Stimulated activated CD4-positive, alpha-beta T cell treated with anti-CD3 and anti-CD28 coated beads, Interleukin-2, amount 100 ng/mL, for 24 hours (primary cell): ENCODE results near the gene DEDD2.

Experiments
- DNase-seq, 2 donors: peaks; one replicate each; pipeline ENCODE4 v3.0.0-alpha.2; 2020

DEDD2 gene

DNA sequence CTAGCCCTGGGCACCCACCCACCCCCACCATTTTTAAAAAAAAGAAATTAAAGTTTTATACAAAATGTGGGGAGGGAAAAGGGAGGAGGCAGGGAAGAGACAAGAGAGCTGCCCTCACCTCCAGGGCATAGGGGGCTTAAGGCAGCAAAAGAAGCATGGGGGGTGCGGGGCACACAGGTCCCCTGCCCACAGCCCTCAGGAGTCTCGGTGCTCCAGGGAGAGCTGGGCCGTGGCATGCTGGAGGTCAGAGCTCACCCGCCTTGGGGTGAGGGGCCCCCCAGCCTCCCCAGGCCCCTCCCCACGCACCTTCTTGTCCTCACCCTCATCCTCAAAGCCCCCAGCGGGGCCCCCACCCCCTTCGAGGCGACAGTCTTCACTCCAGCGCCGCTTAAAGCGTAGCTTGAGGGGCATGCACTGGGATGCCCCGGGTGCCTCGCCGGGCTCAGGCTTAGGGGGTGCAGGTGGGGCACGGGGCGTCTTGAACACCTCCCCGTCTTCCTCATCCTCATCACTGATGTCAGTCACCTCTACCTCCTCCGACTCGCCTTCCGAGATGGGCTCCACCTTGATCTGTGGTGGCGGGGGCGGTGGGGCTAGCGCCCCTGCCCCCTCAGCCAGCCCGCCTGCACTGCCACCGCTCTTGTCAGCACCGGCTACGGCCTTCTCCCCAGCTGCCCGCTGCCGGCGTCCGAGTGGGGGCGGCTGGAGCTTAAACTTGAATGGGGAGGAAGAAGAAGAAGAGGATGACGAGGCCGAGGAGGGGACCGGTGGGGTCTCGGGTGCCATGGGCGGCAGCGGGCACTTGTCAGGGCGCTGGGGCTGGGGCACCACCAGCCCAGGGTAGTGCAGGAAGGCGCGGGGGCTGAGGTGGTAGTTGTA, 31.0 kb upstream of the DEDD2 start:
- DNase-seq: no peak

DNA sequence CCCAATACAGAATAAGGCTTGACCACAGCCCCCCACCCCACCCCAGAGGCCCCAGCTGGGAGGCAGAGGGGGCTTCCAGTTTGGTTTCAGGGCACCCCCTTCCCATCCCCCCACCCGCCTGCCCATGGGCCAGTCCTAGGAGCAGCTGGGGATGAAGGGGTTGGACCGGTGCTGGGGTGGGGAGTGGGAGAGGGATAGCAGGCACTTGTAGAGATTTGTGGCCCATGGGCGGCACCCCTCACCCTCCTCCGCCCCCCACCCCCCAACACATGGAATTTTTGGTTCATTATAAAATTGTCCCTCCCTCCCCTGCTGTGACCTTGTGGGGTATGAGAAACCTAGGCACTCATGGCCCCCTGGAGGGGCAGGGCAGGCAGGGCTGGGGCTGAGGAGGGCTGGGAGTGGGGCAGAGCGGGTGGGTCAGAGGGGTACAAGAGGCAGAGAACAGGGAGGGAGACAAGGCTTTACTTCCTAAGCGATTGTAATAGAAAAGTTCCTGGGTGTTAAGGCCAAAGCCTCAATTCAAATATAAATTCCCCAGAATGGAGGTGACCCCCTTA, 30.2 kb upstream of the DEDD2 start:
- no peak for DNase-seq

DNA sequence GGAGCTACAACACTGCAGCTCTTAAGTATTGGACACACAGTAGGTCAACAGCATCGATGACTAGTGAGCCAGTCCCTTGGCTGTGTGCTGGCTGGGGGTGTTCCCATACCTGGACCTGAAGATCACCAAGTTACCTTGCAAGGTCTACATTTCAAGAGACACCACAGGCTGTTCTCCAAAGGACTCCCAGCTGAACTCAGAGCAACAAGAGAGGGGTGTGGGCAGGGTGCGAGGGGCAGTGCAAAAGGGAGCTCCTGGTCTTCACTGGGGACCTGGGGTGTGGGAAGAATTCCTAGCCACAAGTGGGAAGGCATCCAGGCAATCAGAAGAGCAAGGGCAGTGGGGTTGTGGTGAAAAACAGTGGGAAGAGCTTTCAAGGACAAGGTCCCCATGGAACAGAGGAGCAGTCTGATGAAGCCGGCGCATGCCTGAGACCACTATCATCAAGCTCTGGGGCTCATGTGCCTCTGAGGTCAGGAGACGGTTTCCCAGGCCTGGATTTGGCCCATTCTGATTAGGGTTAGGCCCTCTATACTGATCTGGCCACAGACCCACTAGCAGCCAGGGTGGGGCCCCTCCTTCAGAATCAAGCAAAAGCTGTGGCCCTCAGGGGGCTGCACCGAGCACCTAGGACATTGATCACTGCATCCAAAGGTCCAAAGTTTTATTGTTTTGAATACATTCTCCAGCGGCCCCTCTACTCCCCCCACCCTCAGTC, 29.6 kb upstream of the DEDD2 start:
- no peak for DNase-seq

DNA sequence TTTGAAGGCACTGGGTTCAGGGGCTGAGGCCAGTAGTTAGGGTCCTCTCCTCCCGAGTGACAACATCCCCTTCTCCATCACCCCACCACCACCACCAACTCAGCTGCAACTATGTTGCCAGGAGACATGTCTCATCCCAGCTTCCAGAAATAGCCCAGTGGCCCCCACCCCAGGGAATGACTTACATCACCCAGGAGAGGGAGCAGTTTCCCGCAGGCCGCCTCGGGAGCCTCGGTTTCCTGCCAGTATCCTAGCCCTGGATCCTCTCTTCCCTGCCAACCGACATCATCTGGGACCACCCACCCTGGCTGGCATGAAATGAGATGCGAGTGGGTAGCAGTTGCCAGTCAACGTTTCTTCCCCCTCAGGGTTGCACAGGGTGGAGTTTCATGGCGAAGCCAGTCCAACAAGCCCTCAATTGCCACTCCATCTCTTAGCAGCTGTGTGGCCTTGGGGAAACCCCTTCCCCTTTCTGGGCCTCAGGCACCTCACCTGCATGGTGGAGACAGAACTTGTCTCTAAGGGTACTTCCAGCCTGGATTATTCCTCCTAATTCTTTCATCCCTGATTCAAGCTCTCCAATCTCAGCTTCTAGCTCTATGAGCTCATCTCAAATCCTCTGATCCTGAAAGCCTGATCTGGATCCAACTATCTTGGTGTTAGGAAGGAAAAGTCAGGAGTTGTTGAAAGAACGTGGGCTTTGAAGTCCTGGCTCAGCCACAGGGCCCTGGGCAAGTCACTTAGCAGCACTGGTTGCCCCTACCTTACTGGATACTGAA, 28.9 kb upstream of the DEDD2 start:
- DNase-seq: no peak

DNA sequence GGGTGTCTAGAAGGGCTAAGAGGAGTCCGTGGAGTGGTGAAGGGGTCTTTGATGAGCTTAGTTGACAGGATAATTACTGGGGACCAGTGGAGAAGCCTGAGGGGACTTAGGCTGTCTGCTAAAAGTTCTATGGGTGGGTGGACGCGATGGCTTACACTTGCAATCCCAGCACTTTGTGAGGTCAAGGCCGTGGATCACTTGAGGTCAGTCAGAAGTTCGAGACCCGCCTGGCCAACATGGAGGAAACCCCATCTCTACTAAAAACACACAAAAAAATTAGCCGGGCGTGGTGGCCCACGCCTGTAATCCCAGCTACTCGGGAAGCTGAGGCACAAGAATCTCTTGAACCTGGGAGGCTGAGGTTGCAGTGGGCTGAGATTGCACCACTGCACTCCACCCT, 27.8 kb upstream of the DEDD2 start:
- no peak for DNase-seq

DNA sequence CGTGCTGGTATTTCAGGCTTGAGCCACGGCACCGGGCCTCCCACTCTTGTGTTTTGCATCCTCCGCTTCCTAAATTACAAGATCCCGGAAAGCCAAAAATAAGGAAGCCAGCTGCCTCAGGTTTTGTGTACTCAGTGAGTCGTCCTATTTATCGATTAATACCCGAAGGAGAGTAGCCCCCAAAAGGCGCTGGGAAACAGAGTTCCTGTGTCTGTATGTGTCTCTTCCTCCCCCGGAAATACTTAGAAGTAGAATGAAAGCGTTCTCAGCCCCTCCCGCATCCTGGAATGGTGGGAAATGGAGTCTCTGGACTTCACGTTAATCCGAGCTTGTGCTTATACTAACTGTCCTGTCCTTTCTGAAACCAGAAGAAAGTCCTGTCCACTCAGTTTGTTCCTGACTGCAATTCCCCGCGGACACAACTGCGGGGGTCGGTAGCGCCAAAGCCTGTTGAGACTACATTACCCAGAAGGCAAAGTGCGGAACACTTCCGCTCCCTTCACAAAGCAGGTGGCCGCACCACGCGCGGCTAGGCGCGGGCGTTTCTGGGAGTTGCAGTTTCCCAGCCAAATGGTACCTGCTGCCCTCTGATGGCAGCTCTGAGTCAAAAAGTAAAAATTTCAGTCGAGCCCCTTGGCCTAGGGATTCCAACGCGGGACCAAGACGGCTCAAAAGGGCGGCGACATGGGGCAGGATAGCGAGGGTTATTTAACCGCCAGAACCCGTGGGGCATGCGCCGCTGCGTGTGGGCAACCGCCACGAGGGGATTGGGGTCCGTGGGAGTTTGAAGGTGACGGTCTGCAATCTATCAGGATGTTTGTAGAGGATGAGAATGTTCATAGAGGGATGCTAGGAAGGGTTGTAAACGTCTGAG, 27.1 kb upstream of the DEDD2 start:
- DNase-seq: peak; percentile 91

DNA sequence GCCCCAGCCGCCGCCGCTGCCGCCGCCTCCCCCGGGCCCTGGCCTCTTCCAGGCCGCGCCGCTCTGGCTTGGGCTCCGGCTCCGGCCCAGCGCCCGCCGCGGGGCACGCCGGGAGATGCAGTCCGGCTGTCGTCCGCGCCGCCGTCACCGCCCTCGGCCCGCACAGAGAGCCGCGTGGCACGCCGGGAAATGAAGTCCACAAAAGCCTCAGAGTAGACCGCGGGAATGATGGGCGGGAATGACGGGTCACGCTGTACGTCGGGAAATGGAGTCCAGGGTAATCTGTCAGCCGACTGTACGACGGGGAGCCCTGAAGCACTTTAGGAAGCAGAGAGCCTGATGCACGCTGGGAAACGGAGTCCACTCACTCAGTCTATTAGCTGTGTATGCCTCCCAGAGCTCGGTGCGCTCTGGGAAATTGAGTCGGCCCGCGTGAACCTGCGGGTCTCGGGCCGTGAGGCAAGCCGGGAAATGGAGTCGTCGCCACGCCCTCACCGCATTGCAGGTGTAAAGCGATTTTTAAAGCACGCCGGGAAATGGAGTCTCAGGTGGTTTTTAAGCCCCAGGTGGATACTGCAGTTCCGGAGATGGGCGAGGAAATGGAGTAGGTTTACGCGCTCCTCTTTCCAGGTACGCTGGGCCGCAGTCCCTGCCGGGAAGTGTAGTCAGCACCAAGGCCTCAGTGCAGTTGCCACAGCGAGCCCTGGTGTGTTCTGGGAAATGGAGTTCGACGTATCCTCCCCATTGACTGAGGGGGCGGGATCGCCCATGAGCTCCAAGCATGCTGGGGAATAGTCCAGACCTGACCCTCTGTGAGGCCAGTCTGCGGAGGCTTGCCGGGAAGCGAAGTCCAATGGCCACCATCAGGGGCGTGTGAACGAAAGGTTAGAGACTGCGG, 25.3 kb upstream of the DEDD2 start, which contains the start of gene GSK3A:
TSS of gene GSK3A (minus strand) at position 91 of the 898 bp plus-strand sequence. CDS start 137 bp downstream, outside the sequence.
- peak; percentile 95 to 96 for DNase-seq

DNA sequence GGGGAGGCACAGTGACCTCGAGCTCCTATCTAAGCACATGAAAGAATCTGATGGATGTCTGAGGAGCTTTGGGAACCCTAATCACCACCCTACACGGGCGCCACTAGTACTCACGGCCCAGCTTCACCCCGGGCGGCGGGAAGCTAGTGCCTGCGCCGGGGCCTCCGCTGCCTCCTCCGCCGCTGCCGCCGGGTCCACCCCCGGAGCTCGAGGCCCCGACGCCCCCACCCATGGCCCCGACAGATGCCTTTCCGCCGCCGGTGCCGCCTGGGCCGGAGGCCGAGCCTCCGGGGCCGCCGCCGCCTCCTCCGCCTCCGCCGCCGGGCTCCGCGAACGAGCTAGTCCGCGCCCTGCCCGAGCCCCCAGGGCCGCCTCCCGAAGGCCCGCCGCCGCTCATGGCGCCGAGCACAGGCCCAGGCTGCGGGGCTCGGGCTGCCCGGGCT, 24.6 kb upstream of the DEDD2 start:
- peak; percentile 43 to 49 for DNase-seq

DNA sequence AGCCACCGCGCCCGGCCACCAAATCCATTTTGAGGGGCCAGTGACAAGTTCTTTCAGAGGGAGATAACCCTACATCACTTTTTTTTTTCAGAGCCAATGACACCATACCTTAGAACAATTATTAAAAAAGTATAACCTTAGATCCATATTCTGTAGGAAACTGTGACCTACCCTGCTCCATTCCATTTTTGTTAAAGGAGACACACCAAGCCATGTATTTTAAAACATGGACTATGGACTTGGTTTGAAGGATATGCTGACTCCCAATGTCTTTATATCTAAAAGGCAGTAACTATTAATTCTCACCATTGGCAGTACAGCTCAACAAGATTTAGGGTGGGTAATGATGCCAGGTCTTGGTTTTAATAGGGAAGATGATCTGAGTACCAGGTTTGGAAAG, 23.8 kb upstream of the DEDD2 start:
- DNase-seq: no peak

DNA sequence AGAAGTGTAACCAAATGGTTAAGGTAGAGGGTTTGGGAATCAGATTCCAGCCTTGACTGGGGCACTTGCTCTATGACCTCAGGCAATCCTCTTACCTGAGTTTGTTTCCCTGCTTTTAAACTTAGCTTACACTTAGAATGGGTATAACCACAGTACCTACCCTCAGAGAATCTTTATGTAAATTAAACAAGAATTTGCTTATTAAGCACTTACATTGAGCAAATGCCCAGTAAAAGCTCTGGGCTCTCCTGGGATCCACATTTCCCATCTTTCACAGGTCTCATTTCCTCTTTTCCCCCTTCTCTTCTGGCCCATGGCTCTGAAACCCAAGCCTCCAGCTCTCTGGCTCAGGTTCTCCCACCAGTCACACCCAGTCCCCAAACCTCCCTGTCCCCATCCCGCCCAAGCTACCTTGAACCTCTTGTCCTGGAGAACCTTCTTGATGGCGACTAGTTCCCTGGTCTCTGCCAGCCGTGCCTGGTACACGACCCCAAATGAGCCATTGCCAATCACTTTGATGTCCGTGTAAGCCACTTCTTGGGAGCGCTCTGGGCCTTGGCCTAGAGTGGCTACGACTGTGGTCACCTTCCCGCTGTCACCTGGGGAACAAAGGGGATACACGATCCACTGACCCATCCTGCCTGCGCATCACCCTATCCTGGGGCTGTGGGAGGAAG, 22.2 kb upstream of the DEDD2 start:
- DNase-seq: no peak

DNA sequence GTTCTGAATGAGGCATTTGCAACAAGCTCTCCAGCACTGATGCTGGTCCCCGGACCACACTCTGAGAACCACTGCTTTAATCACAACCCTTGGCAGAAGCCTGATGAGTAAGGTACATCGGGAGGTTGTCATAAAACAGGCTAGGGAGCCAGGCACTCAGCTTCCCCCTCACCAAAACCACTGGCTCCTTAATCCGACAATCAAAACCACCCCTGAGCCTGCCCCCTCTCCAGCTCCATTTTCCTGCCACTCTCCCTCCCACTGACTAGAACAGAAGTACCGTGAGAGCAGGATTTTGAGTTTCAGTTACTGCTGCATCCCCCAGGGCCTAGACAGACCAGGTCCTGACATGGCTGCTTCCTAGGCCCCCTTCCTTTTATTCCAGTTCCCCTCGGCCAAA, 17.7 kb upstream of the DEDD2 start:
- DNase-seq: no peak

DNA sequence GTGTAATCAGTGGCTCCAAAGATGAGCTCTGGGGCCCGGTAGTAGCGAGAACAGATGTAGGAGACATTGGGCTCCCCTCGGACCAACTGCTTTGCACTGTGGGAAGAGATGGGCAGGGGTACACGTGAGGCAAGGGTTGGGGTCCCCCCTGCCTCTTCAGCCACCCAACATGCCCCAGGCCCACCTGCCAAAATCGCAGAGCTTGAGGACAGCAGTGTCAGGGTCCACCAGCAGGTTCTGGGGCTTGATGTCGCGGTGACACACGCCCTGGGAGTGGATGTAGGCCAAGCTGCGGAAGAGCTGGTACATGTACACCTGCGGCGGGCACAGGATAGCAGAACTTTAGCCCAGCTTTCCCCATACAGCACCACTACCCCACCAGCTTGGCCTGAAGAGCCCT, 16.9 kb upstream of the DEDD2 start:
- no peak for DNase-seq

DNA sequence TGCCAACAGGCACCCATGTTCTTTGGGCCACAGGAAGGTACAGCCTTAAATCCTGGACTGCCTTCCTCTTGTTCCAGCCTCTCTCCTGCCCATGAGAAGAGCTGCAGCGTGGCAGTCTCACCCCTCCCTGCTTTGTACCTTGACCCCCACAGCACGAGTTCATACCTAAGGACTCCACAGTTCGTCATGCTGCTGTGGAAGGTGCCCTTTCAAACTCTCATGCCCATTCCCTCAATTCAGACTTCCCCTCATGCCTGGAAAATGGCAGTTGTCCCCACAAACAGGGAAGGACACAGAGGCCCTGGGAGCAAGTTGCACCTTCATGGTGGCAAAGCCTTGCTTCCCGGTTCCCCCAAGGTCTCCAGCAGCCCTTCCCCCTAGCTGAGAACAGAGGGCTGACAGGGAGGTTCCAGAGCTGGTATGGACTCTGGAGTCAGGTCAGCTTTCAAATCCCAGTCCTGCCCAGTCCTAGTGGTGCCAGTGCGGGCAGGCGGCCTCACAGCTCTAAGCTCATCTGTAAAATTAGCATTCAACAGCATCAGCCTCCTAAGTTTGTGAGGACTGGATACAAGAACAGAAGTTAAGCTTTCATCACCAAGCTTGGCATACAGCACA, 16.3 kb upstream of the DEDD2 start:
- no peak for DNase-seq

DNA sequence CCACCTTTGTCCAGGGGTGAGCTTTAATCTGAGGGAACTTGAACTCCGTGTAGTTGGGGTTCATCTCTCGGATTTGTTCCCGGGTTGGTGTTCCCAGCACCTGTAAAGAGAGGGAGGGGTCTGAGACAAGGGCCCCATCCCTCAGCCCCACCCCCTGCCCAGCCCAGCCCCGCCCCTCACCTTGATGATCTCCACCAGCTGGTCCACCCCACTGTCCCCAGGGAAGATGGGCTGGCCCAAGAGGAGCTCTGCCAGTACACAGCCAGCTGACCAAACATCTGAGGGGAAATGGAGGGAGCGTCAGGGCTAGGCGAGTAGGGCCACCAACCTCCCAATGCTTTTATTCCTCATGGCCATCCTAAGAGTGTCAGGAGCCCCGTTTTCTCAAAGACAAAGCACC, 15.6 kb upstream of the DEDD2 start:
- no peak for DNase-seq

DNA sequence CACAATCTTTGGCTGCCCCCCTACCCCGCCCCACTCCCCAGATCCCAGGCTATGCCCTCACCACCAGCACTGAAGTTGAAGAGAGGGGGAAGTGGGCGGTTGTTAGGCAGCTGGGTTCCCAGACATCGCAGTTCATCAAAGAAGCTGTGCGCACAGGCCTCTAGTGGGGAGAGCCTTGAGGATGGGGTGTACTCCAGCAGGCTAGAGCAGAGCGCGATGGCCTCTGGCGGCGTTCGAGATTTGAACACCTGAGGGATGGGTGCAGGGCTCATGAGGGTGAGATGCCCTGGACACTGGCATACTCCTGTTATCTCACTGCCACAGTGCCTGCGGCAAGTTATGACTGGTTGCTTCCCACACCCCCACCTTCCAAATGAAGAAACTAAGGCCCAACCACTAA, 15.0 kb upstream of the DEDD2 start:
- DNase-seq: no peak

DNA sequence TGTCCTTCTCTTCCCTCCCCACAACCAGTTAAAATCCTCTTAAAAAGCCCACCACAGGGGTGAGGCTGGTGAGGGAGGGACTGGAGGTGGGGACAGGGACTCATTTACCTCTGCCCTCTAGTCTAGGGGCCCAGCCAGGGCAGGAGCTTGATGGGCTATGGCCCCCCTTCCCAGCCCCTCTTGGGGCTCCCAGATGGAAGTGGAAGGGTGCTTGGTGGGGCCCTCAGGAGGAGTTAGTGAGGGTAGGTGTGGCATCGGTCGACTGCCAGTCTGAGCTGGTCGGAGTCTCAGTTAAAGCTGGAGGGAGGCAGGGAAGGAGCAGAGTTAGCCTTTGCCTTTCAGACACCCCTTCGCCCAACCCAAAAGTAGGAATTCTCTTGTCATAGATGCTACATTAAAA, 13.1 kb upstream of the DEDD2 start:
- DNase-seq: no peak

DNA sequence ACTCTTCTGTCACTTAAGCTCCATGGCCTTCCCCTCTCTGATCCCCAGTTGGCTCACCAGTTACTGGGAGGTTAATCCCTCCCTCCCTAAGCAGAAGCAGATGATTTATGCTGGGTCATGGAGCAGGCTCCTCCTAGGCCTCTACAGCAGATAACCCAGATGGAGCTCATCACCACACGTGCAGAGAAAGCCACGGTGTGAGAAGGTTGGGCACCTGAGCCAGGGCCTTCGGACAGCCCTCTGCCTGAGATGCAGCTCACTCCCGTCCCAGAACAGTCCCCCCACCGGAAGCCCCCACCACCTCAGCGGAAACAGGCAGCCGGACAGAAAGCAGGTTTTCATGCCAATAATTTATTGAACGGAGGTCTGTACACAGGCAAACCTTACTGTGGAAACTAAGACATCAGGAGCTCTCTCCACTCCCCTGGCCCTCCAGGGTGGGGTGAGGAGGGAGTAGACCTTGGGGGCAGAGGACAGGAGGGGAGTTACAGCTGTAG, 12.4 kb upstream of the DEDD2 start:
- DNase-seq: no peak

DNA sequence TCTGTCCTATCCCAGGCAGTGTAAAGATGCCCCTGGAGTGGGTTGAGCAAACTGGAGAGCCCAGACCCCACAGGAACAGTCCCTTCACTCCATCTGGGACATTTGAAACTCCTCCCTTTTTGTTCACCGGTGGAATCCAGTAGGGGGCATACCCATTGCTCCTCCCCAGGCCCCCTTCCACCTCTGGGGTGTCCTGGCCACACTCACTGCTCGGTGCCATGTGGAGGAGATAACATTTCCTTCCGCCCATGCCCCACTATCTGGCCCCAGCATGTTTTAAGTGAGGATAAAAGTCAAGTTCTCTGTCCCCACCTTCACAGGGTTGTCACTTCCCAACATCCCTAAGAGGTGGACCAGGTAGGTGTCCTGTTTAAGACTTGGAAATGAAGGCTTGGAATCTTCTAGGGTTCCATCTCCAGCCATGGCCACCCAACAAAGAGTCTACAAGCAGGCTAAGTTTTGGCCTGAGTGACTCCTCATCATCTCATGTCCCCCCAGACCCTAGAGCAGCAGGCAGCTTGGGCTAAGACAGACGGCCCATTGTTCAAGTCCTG, 11.9 kb upstream of the DEDD2 start:
- no peak for DNase-seq

DNA sequence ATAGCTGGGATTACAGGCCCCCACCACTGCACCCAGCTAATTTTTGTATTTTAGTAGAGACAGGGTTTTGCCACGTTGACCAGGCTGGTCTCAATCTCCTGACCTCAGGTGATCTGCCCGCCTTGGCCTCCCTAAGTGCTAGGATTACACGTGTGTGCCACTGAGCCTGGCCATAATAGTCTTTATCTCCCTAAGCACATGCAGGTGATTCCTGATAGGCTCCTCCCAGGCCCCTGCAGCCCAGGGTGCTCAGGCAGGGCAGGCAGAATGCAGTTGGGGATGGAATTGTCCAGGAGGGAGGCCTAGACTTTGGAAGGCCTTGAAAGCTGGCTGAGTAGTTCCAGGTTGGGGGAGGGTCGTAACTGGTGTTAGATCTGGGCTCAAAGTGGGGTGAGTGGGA, 11.2 kb upstream of the DEDD2 start:
- no peak for DNase-seq
